SK-N-SH (cell line): ENCODE results near the gene NEMP2. TPM values are rescaled to one million over a fixed set of nuclear protein-coding genes. Genes with fewer than 3 reads are reported as not detected.
A peak's percentile ranks its signal among the peaks of the same experiment; 100 is the strongest.
"Not testable (repeated sequence)": the region's sequence is repeated elsewhere in the genome, so short reads cannot be mapped to it uniquely, and the experiment has no call there.

ENCODE experiments used
- CTCF ChIA-PET: fragments of 300-600, 350-600 bp; formaldehyde crosslinking; extraction: SDS; loops from one replicate; lab custom pipeline; 2021; lab: Yijun Ruan, JAX
- POLR2A ChIA-PET: fragments of 350-600 bp; sonication (Branson Sonifier 250); formaldehyde crosslinking; extraction: SDS; loops from one replicate; lab custom pipeline; 2020; ENCODE audit warnings: antibody characterized with exemption, inconsistent platforms; lab: Yijun Ruan, JAX
- DNase-seq: peaks from one replicate; pipeline ENCODE4 v3.0.0; 2012
- H2AFZ ChIP-seq: fragments of 200-600 bp; sonication (generic); 2 replicates; pipeline ENCODE4 v1.8.1; 2016; ENCODE audit warnings: antibody characterized with exemption, mild to moderate bottlenecking, low read depth
- H3F3A ChIP-seq: fragments of 200-600 bp; sonication (generic); replicated peaks from 2 replicates; pipeline ENCODE3; 2016; ENCODE audit warnings: antibody characterized with exemption, mild to moderate bottlenecking; ENCODE audit not compliant: insufficient read depth
- H3K27ac ChIP-seq, 2 experiments: fragments of 200-500 bp in 1 of 2; fragments of 200-600 bp in 1 of 2; sonication (Bioruptor generic) in 1 of 2; sonication (generic), shearing (Covaris generic) in 1 of 2; 2 replicates each; pipeline versions ENCODE4 v1.5.1 to v1.6.1; 2014 to 2016; ENCODE audit warnings: low read depth in 2 of 2, inconsistent platforms in 1 of 2, low read length in 1 of 2, mild to moderate bottlenecking in 1 of 2, mixed read lengths in 1 of 2
- H3K27me3 ChIP-seq: fragments of 200-600 bp; sonication (generic), shearing (Covaris generic); 2 replicates; pipeline ENCODE4 v1.6.1; 2016; ENCODE audit warnings: mixed run types; ENCODE audit not compliant: insufficient read depth
- H3K36me3 ChIP-seq, 2 experiments: fragments of 200-500 bp in 1 of 2; fragments of 200-600 bp in 1 of 2; sonication (Bioruptor generic) in 1 of 2; sonication (generic) in 1 of 2; replicated peaks in 1 of 2; 2 replicates each; pipeline versions ENCODE3 to v1.5.1; 2014 to 2016; ENCODE audit warnings: low read length in 1 of 2, mild to moderate bottlenecking in 1 of 2; ENCODE audit not compliant: insufficient read depth in 2 of 2, control insufficient read depth in 1 of 2
- H3K4me1 ChIP-seq, 2 experiments: fragments of 200-500 bp in 1 of 2; fragments of 200-600 bp in 1 of 2; sonication (Bioruptor generic) in 1 of 2; sonication (generic), shearing (Covaris generic) in 1 of 2; 2 replicates each; pipeline versions ENCODE4 v1.5.1 to v1.6.1; 2014 to 2016; ENCODE audit warnings: low read depth in 1 of 2, low read length in 1 of 2, mixed run types in 1 of 2; ENCODE audit not compliant: insufficient read depth in 2 of 2, control insufficient read depth in 1 of 2
- H3K4me2 ChIP-seq: fragments of 200-600 bp; sonication (generic), shearing (Covaris generic); 2 replicates; pipeline ENCODE4 v1.6.1; 2017; ENCODE audit warnings: mixed run types
- H3K4me3 ChIP-seq, 2 experiments: fragments of 200-500 bp in 1 of 2; fragments of 200-600 bp in 1 of 2; sonication (Bioruptor generic) in 1 of 2; sonication (generic), shearing (Covaris generic) in 1 of 2; 2 replicates each; pipeline versions ENCODE4 v1.5.1 to v1.8.1; 2014 to 2016; ENCODE audit warnings: low read depth in 2 of 2, inconsistent platforms in 1 of 2, low read length in 1 of 2, mild to moderate bottlenecking in 1 of 2, mixed read lengths in 1 of 2, moderate library complexity in 1 of 2
- H3K79me2 ChIP-seq: fragments of 200-600 bp; sonication (generic); 2 replicates; pipeline ENCODE4 v1.8.1; 2017; ENCODE audit warnings: mild to moderate bottlenecking; ENCODE audit not compliant: insufficient read depth
- H3K9ac ChIP-seq: fragments of 200-600 bp; sonication (generic); 2 replicates; pipeline ENCODE4 v1.6.1; 2017; ENCODE audit warnings: mixed run types
- H3K9me2 ChIP-seq: fragments of 200-600 bp; sonication (generic); 2 replicates; pipeline ENCODE4 v1.6.1; 2017; ENCODE audit warnings: mixed run types
- H3K9me3 ChIP-seq: fragments of 200-600 bp; sonication (generic); 2 replicates; pipeline ENCODE4 v1.6.1; 2017; ENCODE audit warnings: mixed run types, mild to moderate bottlenecking, moderate library complexity
- H4K20me1 ChIP-seq: fragments of 200-600 bp; sonication (generic); 2 replicates; pipeline ENCODE4 v1.6.1; 2017; ENCODE audit warnings: mild to moderate bottlenecking, mixed run types; ENCODE audit not compliant: insufficient read depth
- CHD2 ChIP-seq: fragments of 150-350 bp; IDR thresholded peaks from 2 replicates; pipeline ENCODE4 v1.6.1; 2018; ENCODE audit warnings: low read length; ENCODE audit not compliant: partially characterized antibody
- EP300 ChIP-seq, 2 experiments: IDR thresholded peaks; 2 replicates each; pipeline versions ENCODE4 v1.4.0 to v1.6.1; 2012; ENCODE audit warnings: borderline replicate concordance in 1 of 2, low read depth in 1 of 2, low read length in 1 of 2
- FOSL2 ChIP-seq: IDR thresholded peaks from 2 replicates; pipeline ENCODE4 v1.4.0; 2012; ENCODE audit warnings: low read depth, mild to moderate bottlenecking, moderate library complexity, borderline replicate concordance
- MAX ChIP-seq: IDR thresholded peaks from 2 replicates; pipeline ENCODE4 v1.4.0; 2012; ENCODE audit warnings: low read depth
- MEF2A ChIP-seq: IDR thresholded peaks from 2 replicates; pipeline ENCODE4 v1.4.0; 2012; ENCODE audit warnings: low read depth, borderline replicate concordance
- RAD21 ChIP-seq: IDR thresholded peaks from 2 replicates; pipeline ENCODE4 v1.6.1; 2012; ENCODE audit warnings: mild to moderate bottlenecking, low read length
- REST ChIP-seq: IDR thresholded peaks from 2 replicates; pipeline ENCODE4 v1.6.1; 2012; ENCODE audit warnings: mild to moderate bottlenecking, low read depth, low read length, moderate library complexity
- SIN3A ChIP-seq: IDR thresholded peaks from 2 replicates; pipeline ENCODE4 v1.6.1; 2012; ENCODE audit warnings: low read depth, mild to moderate bottlenecking, low read length, moderate library complexity, borderline replicate concordance
- SMC3 ChIP-seq: IDR thresholded peaks from 2 replicates; pipeline ENCODE4 v1.6.1; 2012; ENCODE audit warnings: low read depth, low read length, improper control_type of control experiment
- TAF1 ChIP-seq: IDR thresholded peaks from 2 replicates; pipeline ENCODE4 v1.6.1; 2012; ENCODE audit warnings: low read depth, mild to moderate bottlenecking, low read length, moderate library complexity, borderline replicate concordance
- TEAD4 ChIP-seq: IDR thresholded peaks from 2 replicates; pipeline ENCODE4 v1.4.0; 2012; ENCODE audit warnings: mild to moderate bottlenecking, borderline replicate concordance; ENCODE audit not compliant: insufficient read depth
- YY1 ChIP-seq: IDR thresholded peaks from 2 replicates; pipeline ENCODE4 v1.4.0; 2012; ENCODE audit warnings: low read depth, mild to moderate bottlenecking
- WGBS: methylation state at CpG from one replicate; pipeline ENCODE4 v1.1.6; 2017; ENCODE audit warnings: low lambda C conversion rate; 5-methylcytosine and 5-hydroxymethylcytosine counted together
- polyA plus RNA-seq, 3 experiments: library from polyadenylated mRNA; depleted of rRNA; stranded (reverse); fragments of >200 nt; gene quantifications; 2 replicates each; pipeline ENCODE4 v1.2.3, GENCODE V29; 2012
- TF ChIP-seq, protein P1 (sequence below): fragments of 200-600 bp; sonication (generic); IDR thresholded peaks from 2 replicates; pipeline ENCODE4 v1.6.1; 2017; ENCODE audit warnings: antibody characterized with exemption, mild to moderate bottlenecking, moderate library complexity

The NEMP2 gene
- polyA plus RNA-seq, 1 of the 3 experiments (the other 2 are of a cell fraction) = 2.0 TPM

DNA sequence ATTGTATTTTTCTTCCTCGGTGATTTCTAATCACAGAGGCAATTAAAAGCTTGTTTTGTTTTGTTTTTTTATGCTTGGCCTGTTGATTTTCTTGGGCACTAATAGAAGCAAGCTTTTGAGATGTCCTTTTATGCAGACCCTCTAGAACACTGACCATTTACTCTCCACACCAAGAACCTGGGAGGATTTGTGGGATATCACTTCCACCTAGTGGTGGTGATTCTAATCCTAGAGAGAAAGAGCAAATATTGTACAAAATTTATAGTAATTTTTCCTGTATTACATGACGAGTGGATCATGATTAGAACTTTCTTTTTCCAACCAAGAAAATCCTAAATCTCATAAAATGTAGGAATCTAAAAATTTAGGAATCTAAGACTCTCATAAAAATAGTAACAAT is 23.4 kb downstream of the NEMP2 start (continued):
- TF ChIP-seq REST = no peak
- TF ChIP-seq RAD21 = peak; percentile 94
- TF ChIP-seq SIN3A = no peak
- TF ChIP-seq EP300 (IDR thresholded peaks at IDR 0.05; ENCODE audit: borderline replicate concordance in 1 of 2, low read depth in 1 of 2, low read length in 1 of 2) = no peak
- TF ChIP-seq, protein P1, sequence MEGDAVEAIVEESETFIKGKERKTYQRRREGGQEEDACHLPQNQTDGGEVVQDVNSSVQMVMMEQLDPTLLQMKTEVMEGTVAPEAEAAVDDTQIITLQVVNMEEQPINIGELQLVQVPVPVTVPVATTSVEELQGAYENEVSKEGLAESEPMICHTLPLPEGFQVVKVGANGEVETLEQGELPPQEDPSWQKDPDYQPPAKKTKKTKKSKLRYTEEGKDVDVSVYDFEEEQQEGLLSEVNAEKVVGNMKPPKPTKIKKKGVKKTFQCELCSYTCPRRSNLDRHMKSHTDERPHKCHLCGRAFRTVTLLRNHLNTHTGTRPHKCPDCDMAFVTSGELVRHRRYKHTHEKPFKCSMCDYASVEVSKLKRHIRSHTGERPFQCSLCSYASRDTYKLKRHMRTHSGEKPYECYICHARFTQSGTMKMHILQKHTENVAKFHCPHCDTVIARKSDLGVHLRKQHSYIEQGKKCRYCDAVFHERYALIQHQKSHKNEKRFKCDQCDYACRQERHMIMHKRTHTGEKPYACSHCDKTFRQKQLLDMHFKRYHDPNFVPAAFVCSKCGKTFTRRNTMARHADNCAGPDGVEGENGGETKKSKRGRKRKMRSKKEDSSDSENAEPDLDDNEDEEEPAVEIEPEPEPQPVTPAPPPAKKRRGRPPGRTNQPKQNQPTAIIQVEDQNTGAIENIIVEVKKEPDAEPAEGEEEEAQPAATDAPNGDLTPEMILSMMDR = peak; percentile 76

GRCh38 chr2:190509895-190510294 is 24.6 kb downstream of the NEMP2 start:
- H3K4me1 ChIP-seq, H3K79me2 ChIP-seq, H3K4me2 ChIP-seq, H3K9me2 ChIP-seq, H3K27me3 ChIP-seq, H4K20me1 ChIP-seq, H3F3A ChIP-seq, H3K9me3 ChIP-seq, POLR2A ChIA-PET, H3K27ac ChIP-seq, DNase-seq, H2AFZ ChIP-seq, H3K9ac ChIP-seq, H3K4me3 ChIP-seq: not testable (repeated sequence)
- peaks cover 0 to 26% of the 10 kb centered on the region in 2 experiments for H3K36me3 ChIP-seq
- CTCF ChIA-PET = interaction anchor here (1.0 to 3.6 kb wide), 8 partner anchors 20 to 421 kb away, joined by 3 to 28 read pairs (median 3); partner anchors contain the start of gene INPP1
- 89% methylated on average over 2 of the region's 5 CpGs for WGBS

DNA sequence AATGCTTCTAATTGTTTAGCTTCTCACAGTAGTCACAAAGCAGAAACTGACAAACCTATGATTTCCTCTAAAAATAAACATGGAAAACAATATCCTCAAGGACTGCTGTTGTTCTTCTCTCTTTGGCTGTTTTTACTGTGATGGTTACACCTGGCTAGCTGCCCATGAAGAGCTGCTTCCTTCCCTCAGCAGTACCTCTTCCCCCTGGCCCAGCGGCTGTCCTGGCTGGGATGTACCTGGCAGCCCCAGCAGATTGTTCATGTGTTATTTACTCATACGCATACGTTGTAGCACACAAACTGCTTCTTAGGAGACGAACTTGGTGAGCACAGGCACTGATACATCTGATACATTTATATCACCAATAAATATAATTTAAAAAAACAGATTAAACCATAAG is 27.4 kb downstream of the NEMP2 start:
- CTCF ChIA-PET = interaction anchor here (1.1 kb wide), 1 partner anchor 418 kb away, joined by 5 read pairs; no protein-coding TSS in a partner anchor
- no peak for TF ChIP-seq FOSL2
- no peak for TF ChIP-seq TAF1
- TF ChIP-seq SMC3 = no peak
- no peak for TF ChIP-seq YY1
- TF ChIP-seq CHD2 = no peak
- no peak for TF ChIP-seq MEF2A
- no peak for TF ChIP-seq MAX
- TF ChIP-seq TEAD4 = no peak
- H4K20me1 ChIP-seq = no peaks in the 10 kb centered on the region

More for the DNA sequence above, 27.4 kb downstream of the NEMP2 start:
- no peaks in the 10 kb centered on the region for H3K27me3 ChIP-seq
- H3K36me3 ChIP-seq = peaks cover 0 to 35% of the 10 kb centered on the region in 2 experiments
- no peak overlapping the region for H3K27ac ChIP-seq
- no peak overlapping the region for H3K9ac ChIP-seq
- H3F3A ChIP-seq = no peaks in the 10 kb centered on the region
- POLR2A ChIA-PET = no interaction called here
- H3K9me2 ChIP-seq = no peaks in the 10 kb centered on the region
- no peak for DNase-seq
- peaks cover 0 to 2% of the 10 kb centered on the region in 2 experiments; a peak in 1 of 4 replicates for H3K4me1 ChIP-seq
- H2AFZ ChIP-seq = no peak overlapping the region
- no peak overlapping the region for H3K4me2 ChIP-seq
- WGBS = 90% methylated on average over 4 of the region's 4 CpGs
- H3K9me3 ChIP-seq = no peaks in the 10 kb centered on the region
- H3K79me2 ChIP-seq = no peaks in the 10 kb centered on the region
- no peak overlapping the region for H3K4me3 ChIP-seq
